Stomach (tissue), 9 donors: ENCODE measurements around the gene SUMO3. TPM values are rescaled to one million over a fixed set of nuclear protein-coding genes. Genes with fewer than 3 reads are reported as not detected.

Experiments used
- DNase-seq, 2 donors: peaks; one replicate each; pipeline versions ENCODE4 v3.0.0 to v3.0.0-alpha.2; 2013 to 2019
- H3K27ac ChIP-seq, 5 donors: fragments of 200-600 bp in 4 of 5; sonication (generic) in 4 of 5; one replicate each; pipeline ENCODE4 v1.5.1; 2013 to 2019; ENCODE audit warnings: mild to moderate bottlenecking in 1 of 5, moderate library complexity in 1 of 5
- H3K27me3 ChIP-seq, 3 donors: fragments of 200-600 bp; sonication (generic); one replicate each; pipeline ENCODE4 v1.5.1; 2017 to 2019; ENCODE audit warnings: mixed run types in 1 of 3
- H3K36me3 ChIP-seq, 4 donors: fragments of 200-600 bp; sonication (generic); 1 replicate in 3 of 4; 2 replicates in 1 of 4; pipeline ENCODE4 v1.5.1; 2016 to 2019
- H3K4me1 ChIP-seq, 4 donors: fragments of 200-600 bp; sonication (generic); one replicate each; pipeline ENCODE4 v1.5.1; 2016 to 2019
- H3K4me3 ChIP-seq, 4 donors: fragments of 200-600 bp; sonication (generic) in 3 of 4; one replicate each; pipeline ENCODE4 v1.5.1; 2016 to 2019; ENCODE audit warnings: mild to moderate bottlenecking in 1 of 4
- H3K9me3 ChIP-seq, 4 donors: fragments of 200-600 bp; sonication (generic); one replicate each; pipeline ENCODE4 v1.5.1; 2016 to 2019
- EP300 ChIP-seq: sonication (generic); formaldehyde crosslinking; IDR thresholded peaks from one replicate; pipeline ENCODE4 v1.6.1; 2017; ENCODE audit warnings: antibody characterized with exemption
- POLR2A ChIP-seq, 4 donors: fragments of 450-650 bp; IDR thresholded peaks; one replicate each; pipeline ENCODE4 v1.6.1; 2016; ENCODE audit warnings: antibody characterized with exemption in 4 of 4, control low read depth in 2 of 4, mild to moderate bottlenecking in 1 of 4, moderate library complexity in 1 of 4
- POLR2AphosphoS5 ChIP-seq, 3 donors: sonication (generic); formaldehyde crosslinking; IDR thresholded peaks; one replicate each; pipeline ENCODE4 v1.6.1; 2016; ENCODE audit warnings: antibody characterized with exemption in 3 of 3
- WGBS, 5 donors: extraction: QIAGEN DNeasy Blood & Tissue Kit in 3 of 5; methylation state at CpG; one replicate each; pipeline versions ENCODE4 v1.1.5 to v1.1.7; 2013 to 2018; 5-methylcytosine and 5-hydroxymethylcytosine counted together
- intact Hi-C: fragments of 100-400 bp; cut with DNase I; formaldehyde crosslinking; loops from one replicate; pipeline ENCODE4 v1.15.1; 2023; ENCODE audit warnings: low total_unique reads
- polyA plus RNA-seq, 3 donors: library from polyadenylated mRNA; stranded (reverse); fragments of 200-250 nt; gene quantifications; one replicate each; pipeline ENCODE4 v1.2.3, GENCODE V29; 2013
- total RNA-seq, 5 donors: library from RNA; depleted of rRNA; stranded (reverse); fragments of >200 nt; gene quantifications; one replicate each; pipeline versions ENCODE4 v1.1.0 to v1.2.3, GENCODE V29; 2014 to 2016
- TF ChIP-seq, protein P1 (sequence below), 7 experiments: fragments of 450-650 bp in 4 of 7; fragments of 200-600 bp in 3 of 7; sonication (generic) in 3 of 7; IDR thresholded peaks; one replicate each; pipeline ENCODE4 v1.5.1; 2016 to 2019; ENCODE audit warnings: antibody characterized with exemption in 7 of 7, control low read depth in 2 of 7, mild to moderate bottlenecking in 1 of 7
- donor health status: healthy with polysubstance abuse.
- donor health status: Bipolar disorder and iron deficiency.
- donor health status: healthy.

The SUMO3 gene
- total and polyA plus RNA-seq, 8 donors, result 29.5 to 95.9 (median 55.8) TPM

DNA sequence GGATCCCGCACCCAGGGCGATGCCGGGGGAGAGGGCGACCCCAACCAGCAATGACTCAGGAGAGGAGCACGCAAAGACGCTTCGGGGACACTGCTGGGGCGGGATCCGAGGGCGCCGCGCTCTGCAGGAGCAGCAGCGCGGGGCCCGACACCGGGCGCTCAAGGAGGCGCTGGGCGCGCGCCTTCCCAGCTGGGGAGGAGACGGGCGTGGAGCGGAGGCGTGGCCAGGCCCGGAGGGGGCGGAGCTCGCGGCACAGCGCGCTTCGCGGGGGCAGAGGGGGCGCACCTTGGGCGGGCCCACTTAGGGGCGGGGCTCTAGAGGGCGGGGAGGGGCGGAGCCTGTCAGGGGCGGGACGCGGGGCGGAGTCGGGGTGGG lies 369 bp downstream of the SUMO3 start:
- intact Hi-C loops, result loop anchor here (10.0 kb wide), 1 partner anchor 47 kb away; no protein-coding TSS in a partner anchor
- peaks cover 12 to 43% (median 29%) of the 10 kb centered on the region in 4 donors for H3K4me1 ChIP-seq
- H3K27ac ChIP-seq, result peak overlapping the region; percentile 86 to 95 (median 89)
- DNase-seq, result peak; percentile 94 to 97
- no peaks in the 10 kb centered on the region for H3K27me3 ChIP-seq
- H3K36me3 ChIP-seq, result peaks cover 9 to 15% (median 15%) of the 10 kb centered on the region in 4 donors
- WGBS, 5 donors, result 0 to 1% (median 0%) methylated on average over 1 to 43 of the region's 43 CpGs; no CpG with 5 or more reads in 1 of the 5 donors
- H3K9me3 ChIP-seq, result peaks cover 3 to 27% (median 15%) of the 10 kb centered on the region in 4 donors
- TF ChIP-seq, protein P1, sequence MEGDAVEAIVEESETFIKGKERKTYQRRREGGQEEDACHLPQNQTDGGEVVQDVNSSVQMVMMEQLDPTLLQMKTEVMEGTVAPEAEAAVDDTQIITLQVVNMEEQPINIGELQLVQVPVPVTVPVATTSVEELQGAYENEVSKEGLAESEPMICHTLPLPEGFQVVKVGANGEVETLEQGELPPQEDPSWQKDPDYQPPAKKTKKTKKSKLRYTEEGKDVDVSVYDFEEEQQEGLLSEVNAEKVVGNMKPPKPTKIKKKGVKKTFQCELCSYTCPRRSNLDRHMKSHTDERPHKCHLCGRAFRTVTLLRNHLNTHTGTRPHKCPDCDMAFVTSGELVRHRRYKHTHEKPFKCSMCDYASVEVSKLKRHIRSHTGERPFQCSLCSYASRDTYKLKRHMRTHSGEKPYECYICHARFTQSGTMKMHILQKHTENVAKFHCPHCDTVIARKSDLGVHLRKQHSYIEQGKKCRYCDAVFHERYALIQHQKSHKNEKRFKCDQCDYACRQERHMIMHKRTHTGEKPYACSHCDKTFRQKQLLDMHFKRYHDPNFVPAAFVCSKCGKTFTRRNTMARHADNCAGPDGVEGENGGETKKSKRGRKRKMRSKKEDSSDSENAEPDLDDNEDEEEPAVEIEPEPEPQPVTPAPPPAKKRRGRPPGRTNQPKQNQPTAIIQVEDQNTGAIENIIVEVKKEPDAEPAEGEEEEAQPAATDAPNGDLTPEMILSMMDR (IDR thresholded peaks at IDR 0.05), result no peak
- peak in 1 of 3 donors; percentile 15 for TF ChIP-seq POLR2AphosphoS5 (IDR thresholded peaks at IDR 0.05)
- peak overlapping the region; percentile 57 to 73 (median 68) for H3K4me3 ChIP-seq

DNA sequence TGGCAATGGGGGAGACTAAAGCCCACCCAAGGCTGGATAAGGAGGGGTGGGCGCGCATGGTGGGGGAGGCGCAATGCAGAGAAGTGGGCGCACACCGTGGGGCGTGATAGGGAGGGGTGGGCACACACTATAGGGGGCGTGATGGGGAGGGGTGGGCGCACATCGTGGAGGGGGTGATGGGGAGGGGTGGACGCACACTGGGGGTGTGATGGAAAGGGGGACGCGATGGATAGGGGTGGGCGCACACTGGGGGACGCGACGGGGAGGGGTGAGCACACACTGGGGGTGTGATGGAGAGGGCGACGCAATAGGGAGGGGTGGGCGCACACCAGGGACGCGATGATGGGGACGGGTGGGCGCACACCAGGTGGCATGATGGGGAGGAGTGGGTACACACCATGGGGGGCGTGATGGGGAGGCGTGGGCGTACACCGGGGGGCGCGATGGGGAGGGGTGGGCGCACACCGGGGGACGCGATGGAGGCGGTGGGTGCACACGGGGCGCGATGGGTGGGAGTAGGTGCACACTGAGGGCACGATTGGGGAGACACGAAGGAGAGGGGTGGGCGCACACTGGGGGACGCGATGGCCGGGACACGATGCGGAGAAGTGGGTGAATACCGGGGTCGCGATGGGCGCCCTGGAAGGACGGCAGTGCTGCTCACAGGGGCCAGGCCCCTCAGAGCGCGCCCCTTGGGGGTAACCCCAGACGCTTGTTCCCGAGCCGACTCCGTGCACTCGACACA lies 929 bp downstream of the SUMO3 start:
- no peaks in the 10 kb centered on the region for H3K27me3 ChIP-seq
- peaks cover 0 to 23% (median 10%) of the 10 kb centered on the region in 4 donors for H3K9me3 ChIP-seq
- TF ChIP-seq POLR2AphosphoS5 (IDR thresholded peaks at IDR 0.05) (no peak), POLR2A (IDR thresholded peaks at IDR 0.05) (no peak), EP300 (no peak)
- TF ChIP-seq, protein P1 (IDR thresholded peaks at IDR 0.05), result no peak
- peak overlapping the region; percentile 51 to 92 (median 88) for H3K27ac ChIP-seq
- 52 to 71% (median 56%) methylated on average over 49 to 57 of the region's 57 CpGs for WGBS, 5 donors
- H3K4me3 ChIP-seq, result peak overlapping the region; percentile 57 to 73 (median 68)
- H3K4me1 ChIP-seq, result peaks cover 12 to 46% (median 30%) of the 10 kb centered on the region in 4 donors
- intact Hi-C loops, result loop anchor here (10.0 kb wide), 1 partner anchor 48 kb away; no protein-coding TSS in a partner anchor
- peak in 1 of 2 donors; percentile 40 for DNase-seq
- H3K36me3 ChIP-seq, result peaks cover 9 to 21% (median 20%) of the 10 kb centered on the region in 4 donors

DNA sequence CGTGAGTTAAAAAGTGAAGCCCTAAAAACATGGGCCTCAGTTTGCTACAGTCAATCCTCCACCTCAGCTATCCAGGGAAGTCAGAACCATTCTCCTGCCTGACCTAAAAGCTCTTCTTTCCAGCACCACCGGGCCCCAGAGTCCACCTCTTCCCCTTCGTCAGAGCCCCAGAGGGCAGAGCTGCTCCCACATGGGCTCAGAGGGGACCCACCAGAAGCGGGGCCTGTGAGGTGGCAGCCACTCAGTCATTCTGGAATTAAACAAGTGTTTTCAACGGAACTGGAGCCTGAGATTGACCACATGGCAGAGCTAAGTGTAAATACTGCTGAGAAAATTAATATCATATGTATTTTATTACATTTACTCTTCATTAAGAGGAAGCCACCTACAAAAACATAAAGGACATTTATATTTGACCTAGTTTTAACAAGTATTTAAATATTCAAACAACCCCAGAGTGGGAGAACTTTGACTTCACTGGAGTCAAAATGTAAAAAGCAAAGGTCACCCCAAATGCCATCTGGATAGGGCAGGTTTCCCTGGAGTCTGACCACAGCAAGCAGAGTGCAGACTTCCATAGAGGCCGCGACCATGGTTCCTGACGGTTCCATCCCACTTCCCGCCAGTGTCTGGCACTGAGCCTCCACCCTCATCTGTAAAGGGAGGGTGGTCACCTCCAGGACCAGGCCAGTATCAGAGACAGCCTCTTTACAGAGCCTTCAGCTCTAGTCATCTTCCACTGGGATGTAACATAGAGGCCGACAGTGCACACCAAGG lies 1.8 kb downstream of the SUMO3 start:
- Histone ChIP-seq H3K27me3 (no peaks in the 10 kb centered on the region), H3K9me3 (peaks cover 0 to 16% (median 4%) of the 10 kb centered on the region in 4 donors), H3K4me3 (peak overlapping the region in 1 of 4 donors; percentile 57), H3K4me1 (peaks cover 12 to 46% (median 30%) of the 10 kb centered on the region in 4 donors), H3K36me3 (peaks cover 9 to 27% (median 23%) of the 10 kb centered on the region in 4 donors), H3K27ac (peak overlapping the region in 1 of 5 donors; percentile 11)
- no peak for DNase-seq
- 50 to 68% (median 65%) methylated on average over 6 to 10 of the region's 10 CpGs for WGBS, 5 donors
- TF ChIP-seq POLR2A (IDR thresholded peaks at IDR 0.05) (no peak), EP300 (no peak)
- intact Hi-C loops, result loop anchor here (10.0 kb wide), 1 partner anchor 49 kb away; no protein-coding TSS in a partner anchor

DNA sequence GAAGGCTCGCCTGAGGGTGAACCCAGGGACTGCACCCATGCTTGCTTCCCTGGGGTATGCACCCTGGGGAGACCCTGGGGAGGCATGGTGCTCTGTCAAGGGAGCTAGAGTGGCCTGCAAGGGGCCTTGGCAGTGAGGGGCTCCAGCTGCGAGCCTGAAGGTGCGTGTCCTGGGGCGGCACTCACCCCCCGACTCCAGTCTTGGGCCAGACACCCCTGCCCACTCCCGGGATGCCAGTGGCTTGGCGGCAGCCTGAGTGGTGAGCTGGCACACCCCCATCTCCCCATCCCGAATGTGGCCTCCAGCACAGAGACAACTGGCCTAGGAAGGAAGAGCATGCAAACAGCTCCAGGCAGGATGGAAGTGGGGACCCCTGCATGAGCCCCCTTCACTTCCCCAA lies 2.6 kb downstream of the SUMO3 start:
- intact Hi-C loops, result loop anchor here (10.0 kb wide), 1 partner anchor 50 kb away; no protein-coding TSS in a partner anchor
- WGBS, 5 donors, result 87 to 94% (median 93%) methylated on average over 7 to 8 of the region's 8 CpGs
- H3K27me3 ChIP-seq, result no peaks in the 10 kb centered on the region
- H3K27ac ChIP-seq, result no peak overlapping the region
- peaks cover 12 to 46% (median 33%) of the 10 kb centered on the region in 4 donors for H3K4me1 ChIP-seq
- TF ChIP-seq POLR2A (IDR thresholded peaks at IDR 0.05) (no peak), POLR2AphosphoS5 (IDR thresholded peaks at IDR 0.05) (no peak)
- peaks cover 9 to 35% (median 27%) of the 10 kb centered on the region in 4 donors for H3K36me3 ChIP-seq
- DNase-seq, result no peak
- no peak overlapping the region for H3K4me3 ChIP-seq
- peaks cover 0 to 13% (median 3%) of the 10 kb centered on the region in 4 donors for H3K9me3 ChIP-seq

DNA sequence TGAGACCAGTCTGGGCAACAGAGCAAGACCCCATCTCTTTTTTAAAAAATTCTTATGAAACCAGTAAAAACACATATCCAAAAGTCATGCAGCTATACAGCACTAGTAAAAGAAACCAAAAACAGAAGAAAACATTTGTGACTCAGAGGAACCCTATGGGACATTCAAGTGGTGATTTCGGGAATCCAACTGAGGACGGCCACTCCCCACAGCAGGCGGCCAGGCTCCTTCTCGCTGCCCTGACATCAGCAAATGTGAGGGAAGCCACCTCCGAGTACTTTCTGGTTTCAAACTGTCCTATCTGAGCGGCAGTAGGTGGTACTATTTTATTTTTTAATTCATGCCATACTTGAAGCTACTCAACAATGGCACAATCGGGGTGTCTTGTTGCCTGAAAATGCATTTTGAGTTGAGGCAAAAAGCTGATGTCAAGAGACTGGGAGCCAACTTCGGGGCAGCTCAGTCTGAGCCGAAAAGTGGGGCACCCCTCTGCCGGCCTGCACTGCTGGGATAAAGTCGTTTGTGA lies 3.3 kb downstream of the SUMO3 start:
- 78 to 88% (median 86%) methylated on average over 11 of the region's 11 CpGs for WGBS, 5 donors
- Histone ChIP-seq H3K4me3 (no peak overlapping the region), H3K9me3 (peaks cover 0 to 6% (median 0%) of the 10 kb centered on the region in 4 donors), H3K4me1 (peaks cover 12 to 46% (median 34%) of the 10 kb centered on the region in 4 donors), H3K36me3 (peaks cover 9 to 41% (median 34%) of the 10 kb centered on the region in 4 donors), H3K27me3 (no peaks in the 10 kb centered on the region), H3K27ac (no peak overlapping the region)
- no peak for DNase-seq
- intact Hi-C loops, result loop anchor here (10.0 kb wide), 1 partner anchor 50 kb away; no protein-coding TSS in a partner anchor
- TF ChIP-seq EP300 (no peak), POLR2AphosphoS5 (IDR thresholded peaks at IDR 0.05) (no peak), POLR2A (IDR thresholded peaks at IDR 0.05) (no peak)
- TF ChIP-seq, protein P1 (IDR thresholded peaks at IDR 0.05), result no peak
